ENCODE data around the gene RBM28.

- TF ChIP-seq POLR2A (IDR thresholded peaks at IDR 0.05) (no peak), CTCF (IDR thresholded peaks at IDR 0.05) (no peak)
Observed at GRCh38 chr7:128352636-128353035, 8.9 kb upstream of the RBM28 start.
